ENCODE data around the gene PRR36. TPM values are rescaled to one million over a fixed set of nuclear protein-coding genes. Genes with fewer than 3 reads are reported as not detected.

The PRR36 gene
- total and polyA plus RNA-seq, 2 donors (not counting 1 experiment from before 2014, with no cell fraction given): 0.01 TPM; not detected in 1

DNA sequence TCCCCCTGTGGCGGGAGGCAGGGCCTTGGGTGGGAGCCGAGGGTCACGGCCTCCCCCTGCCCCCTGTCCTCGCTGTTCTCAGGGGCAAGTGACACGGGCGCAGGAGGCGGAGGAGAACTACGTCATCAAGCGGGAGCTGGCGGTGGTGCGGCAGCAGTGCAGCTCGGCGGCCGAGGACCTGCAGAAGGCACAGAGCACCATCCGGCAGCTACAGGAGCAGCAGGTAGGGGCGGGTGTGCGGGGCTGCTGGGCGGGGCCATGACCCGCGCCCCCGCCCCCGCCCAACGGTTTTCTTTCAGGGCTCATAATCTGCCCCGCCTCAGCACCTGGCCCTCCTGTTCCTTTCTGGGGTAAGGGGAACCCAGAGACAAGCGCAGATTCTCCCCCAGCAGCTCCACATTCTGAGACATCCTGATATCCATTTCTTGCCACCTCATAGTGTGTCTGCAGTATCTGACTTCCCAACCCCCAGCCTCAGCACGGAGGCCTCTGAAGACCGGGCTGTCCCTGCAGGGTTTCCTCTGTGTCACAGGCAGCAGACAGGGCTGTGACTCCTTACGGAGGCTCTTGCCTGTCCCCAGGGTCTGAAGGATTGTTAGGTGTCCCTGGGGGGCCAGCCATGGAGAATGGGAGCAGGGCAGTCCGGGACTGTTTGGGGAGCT lies 15.9 kb downstream of the PRR36 start:
- H3K27ac ChIP-seq (ENCODE audit: low read length in 2 of 2): no peak overlapping the region
- no peaks in the 10 kb centered on the region for H4K20me1 ChIP-seq (ENCODE audit: control insufficient read depth, insufficient read depth, low read length, poor library complexity, severe bottlenecking)
- peaks cover 0 to 3% of the 10 kb centered on the region in 2 experiments for H3K36me3 ChIP-seq (replicated peaks in 1 of 2; ENCODE audit: control extremely low read depth in 1 of 2, control insufficient read depth in 1 of 2, extremely low read depth in 1 of 2, insufficient read depth in 2 of 2, low read length in 1 of 2)
- DNase-seq (no peak), ATAC-seq (ENCODE audit: low read depth) (no peak)
- no peak overlapping the region for H3K4me2 ChIP-seq (replicated peaks; ENCODE audit: low read depth, low read length, poor library complexity, severe bottlenecking)
- H3K27ac Mint-ChIP-seq: no peak overlapping the region
- H3K4me3 ChIP-seq (ENCODE audit: control extremely low read depth in 1 of 5, extremely low read depth in 1 of 5, insufficient read depth in 1 of 5, low read depth in 2 of 5, low read length in 4 of 5): no peak overlapping the region
- POLR2A ChIA-PET: no interaction called here
- H2AFZ ChIP-seq (ENCODE audit: insufficient read depth, low read depth, low read length, poor library complexity, severe bottlenecking): no peak overlapping the region
- peaks cover 0 to 14% (median 0%) of the 10 kb centered on the region in 3 donors for H3K9me3 ChIP-seq (ENCODE audit: control extremely low read depth in 1 of 3, control insufficient read depth in 2 of 3, insufficient read depth in 1 of 3, low read length in 2 of 3)
- H3K79me2 ChIP-seq (ENCODE audit: control insufficient read depth, insufficient read depth, low read length): no peaks in the 10 kb centered on the region
- peaks cover 22% of the 10 kb centered on the region in 2 donors for H3K4me1 ChIP-seq (ENCODE audit: control insufficient read depth in 2 of 2, insufficient read depth in 2 of 2, low read length in 2 of 2)
- CTCF ChIA-PET: interaction anchor here (0.6 to 0.9 kb wide), 2 partner anchors 51 to 59 kb away, joined by 3 read pairs; no protein-coding TSS in a partner anchor
- WGBS (ENCODE audit: insufficient coverage): 75% methylated on average over 27 of the region's 29 CpGs
- no peak overlapping the region for H3K4me3 Mint-ChIP-seq
- H3K9ac ChIP-seq (ENCODE audit: low read length): no peak overlapping the region
- peaks cover 16% of the 10 kb centered on the region for H3K27me3 Mint-ChIP-seq
- intact Hi-C loops (cut with micrococcal nuclease): no loop called here
- TF ChIP-seq CTCF (IDR thresholded peaks at IDR 0.05): no peak
- TF ChIP-seq EZH2 (IDR thresholded peaks at IDR 0.05; ENCODE audit: borderline replicate concordance, insufficient read depth, low read depth, low read length, poor library complexity, severe bottlenecking): no peak
- H3K27me3 ChIP-seq (replicated peaks in 1 of 4; ENCODE audit: control extremely low read depth in 1 of 4, control insufficient read depth in 3 of 4, insufficient read depth in 4 of 4, low read length in 3 of 4): peaks cover 0 to 74% (median 21%) of the 10 kb centered on the region in 4 experiments
- no peaks in the 10 kb centered on the region for H3K9me3 Mint-ChIP-seq (ENCODE audit: insufficient read depth)
- H3K4me1 Mint-ChIP-seq: peaks cover 12% of the 10 kb centered on the region

GRCh38 chr19:7857727-7858108 lies 16.5 kb downstream of the PRR36 start:
- no peak overlapping the region for H3K27ac Mint-ChIP-seq
- Histone ChIP-seq H3K9ac (ENCODE audit: low read length) (no peak overlapping the region), H3K4me1 (ENCODE audit: control insufficient read depth in 2 of 2, insufficient read depth in 2 of 2, low read length in 2 of 2) (peaks cover 21 to 25% of the 10 kb centered on the region in 2 donors), H3K4me3 (ENCODE audit: control extremely low read depth in 1 of 5, extremely low read depth in 1 of 5, insufficient read depth in 1 of 5, low read depth in 2 of 5, low read length in 4 of 5) (no peak overlapping the region), H3K36me3 (replicated peaks in 1 of 2; ENCODE audit: control extremely low read depth in 1 of 2, control insufficient read depth in 1 of 2, extremely low read depth in 1 of 2, insufficient read depth in 2 of 2, low read length in 1 of 2) (peaks cover 0 to 3% of the 10 kb centered on the region in 2 experiments), H3K27ac (ENCODE audit: low read length in 2 of 2) (no peak overlapping the region), H3K79me2 (ENCODE audit: control insufficient read depth, insufficient read depth, low read length) (no peaks in the 10 kb centered on the region), H3K9me3 (ENCODE audit: control extremely low read depth in 1 of 3, control insufficient read depth in 2 of 3, insufficient read depth in 1 of 3, low read length in 2 of 3) (peaks cover 0 to 17% (median 0%) of the 10 kb centered on the region in 3 donors), H4K20me1 (ENCODE audit: control insufficient read depth, insufficient read depth, low read length, poor library complexity, severe bottlenecking) (no peaks in the 10 kb centered on the region), H3K4me2 (replicated peaks; ENCODE audit: low read depth, low read length, poor library complexity, severe bottlenecking) (no peak overlapping the region), H2AFZ (ENCODE audit: insufficient read depth, low read depth, low read length, poor library complexity, severe bottlenecking) (no peak overlapping the region), H3K27me3 (replicated peaks in 1 of 4; ENCODE audit: control extremely low read depth in 1 of 4, control insufficient read depth in 3 of 4, insufficient read depth in 4 of 4, low read length in 3 of 4) (peaks cover 0 to 74% (median 21%) of the 10 kb centered on the region in 4 experiments)
- DNase-seq (no peak), ATAC-seq (ENCODE audit: low read depth) (no peak)
- ChIA-PET CTCF (interaction anchor here (0.9 kb wide), 1 partner anchor 58 kb away, joined by 3 read pairs; no protein-coding TSS in a partner anchor), POLR2A (no interaction called here)
- H3K27me3 Mint-ChIP-seq: peaks cover 16% of the 10 kb centered on the region
- 93% methylated on average over 7 of the region's 8 CpGs for WGBS (ENCODE audit: insufficient coverage)
- intact Hi-C loops (cut with micrococcal nuclease): no loop called here
- no peak overlapping the region for H3K4me3 Mint-ChIP-seq
- TF ChIP-seq EZH2 (IDR thresholded peaks at IDR 0.05; ENCODE audit: borderline replicate concordance, insufficient read depth, low read depth, low read length, poor library complexity, severe bottlenecking) (no peak), CTCF (IDR thresholded peaks at IDR 0.05) (no peak)
- H3K4me1 Mint-ChIP-seq: peaks cover 16% of the 10 kb centered on the region
- H3K9me3 Mint-ChIP-seq (ENCODE audit: insufficient read depth): no peaks in the 10 kb centered on the region
